HG03571 (cell line): ENCODE measurements around the gene CNMD.

Experiments used
- ATAC-seq: cut with Tn5 transposase; IDR thresholded peaks from one replicate; pipeline ENCODE4 v1.9.1; 2021; ENCODE audit not compliant: unreplicated experiment

Gene CNMD

GRCh38 chr13:52739468-52740071, at the start of gene CNMD:
Gene CNMD, minus strand, starts transcription at chr13:52739820. Its CDS starts 119 bp downstream, at chr13:52739701.
- no peak for ATAC-seq

DNA sequence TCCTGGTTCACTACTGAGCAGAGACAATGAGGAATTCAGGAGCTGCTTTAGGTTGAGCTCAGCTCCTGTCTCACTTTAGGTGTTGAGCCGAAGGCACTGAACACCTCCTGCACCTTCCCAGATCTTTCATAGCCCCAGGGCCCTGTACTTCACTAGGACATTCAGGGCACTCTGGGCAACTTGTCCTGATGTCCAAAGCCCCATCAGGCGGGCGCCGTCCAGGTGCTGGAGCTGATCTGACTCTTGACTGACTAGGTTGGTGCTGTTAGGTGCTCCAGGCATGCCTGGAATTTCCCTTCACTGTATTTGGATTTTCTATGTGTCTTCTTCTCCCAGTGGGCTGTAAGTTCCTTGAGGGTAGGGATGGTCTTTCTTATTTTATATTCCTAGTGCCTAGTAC, 48.4 kb upstream of the CNMD start:
- ATAC-seq = no peak

- ATAC-seq = no peak
These were observed 47.6 kb upstream of the CNMD start for GRCh38 chr13:52787235-52787634.

DNA sequence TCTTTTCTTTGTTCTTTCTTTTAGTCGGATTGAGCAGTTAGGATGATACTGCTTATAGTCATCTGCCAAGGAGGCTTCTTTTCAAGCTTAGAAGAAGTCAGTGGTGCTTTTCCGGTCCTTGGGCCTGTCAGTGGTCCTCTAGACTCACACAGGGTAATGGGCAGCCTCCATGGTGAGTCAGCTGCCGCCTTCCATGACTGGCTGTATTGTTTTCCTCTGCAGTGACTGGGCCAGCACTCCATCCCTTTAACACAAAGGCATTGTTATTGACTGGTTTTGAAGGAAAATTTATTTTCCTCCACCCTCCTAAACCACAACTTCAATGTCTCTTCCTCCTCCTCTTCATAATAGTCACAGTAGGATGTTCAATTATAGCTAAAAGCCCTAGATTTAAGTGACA, 47.1 kb upstream of the CNMD start:
- ATAC-seq = no peak

DNA sequence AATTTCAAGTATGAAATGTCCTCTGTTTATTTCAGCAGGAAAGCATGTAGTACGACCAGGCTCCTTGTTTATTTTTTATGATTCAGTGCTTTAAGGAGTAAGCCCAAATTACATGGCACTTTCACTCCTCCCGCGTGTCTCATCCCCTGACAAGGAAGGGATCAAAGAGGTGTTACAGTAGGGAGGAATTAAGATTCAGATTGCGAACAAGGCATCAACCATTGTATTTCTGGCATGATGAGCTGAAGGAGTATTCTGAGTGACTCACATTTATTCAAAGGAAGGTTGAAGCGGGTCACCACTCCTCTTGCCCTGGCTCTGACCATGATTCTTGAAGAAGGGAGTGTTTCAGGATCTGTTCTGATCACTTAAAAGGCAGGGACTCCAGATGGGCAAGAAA, 46.1 kb upstream of the CNMD start:
- no peak for ATAC-seq

- ATAC-seq = no peak
These were observed 45.1 kb upstream of the CNMD start for GRCh38 chr13:52784591-52785340.

DNA sequence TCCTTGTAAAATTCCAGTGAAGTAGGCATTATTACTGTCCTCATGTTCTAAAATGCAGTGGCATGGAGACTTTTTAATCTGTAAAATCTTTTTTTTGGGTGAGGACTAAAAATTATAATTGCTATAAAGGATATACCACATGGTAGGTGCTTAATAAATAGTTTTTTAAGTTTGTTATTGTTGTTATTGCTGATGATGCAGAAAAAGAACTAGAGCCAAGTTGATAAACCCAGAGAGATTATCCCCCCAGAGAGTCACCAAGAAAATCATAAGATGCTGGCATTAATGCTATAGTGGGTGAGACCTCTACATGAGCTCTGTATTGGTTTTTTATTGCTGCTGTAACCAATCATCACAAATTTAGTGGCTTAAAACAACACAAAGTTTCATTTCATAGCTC, 44.3 kb upstream of the CNMD start:
- no peak for ATAC-seq

GRCh38 chr13:52782471-52783448, 43.1 kb upstream of the CNMD start:
- ATAC-seq = no peak

DNA sequence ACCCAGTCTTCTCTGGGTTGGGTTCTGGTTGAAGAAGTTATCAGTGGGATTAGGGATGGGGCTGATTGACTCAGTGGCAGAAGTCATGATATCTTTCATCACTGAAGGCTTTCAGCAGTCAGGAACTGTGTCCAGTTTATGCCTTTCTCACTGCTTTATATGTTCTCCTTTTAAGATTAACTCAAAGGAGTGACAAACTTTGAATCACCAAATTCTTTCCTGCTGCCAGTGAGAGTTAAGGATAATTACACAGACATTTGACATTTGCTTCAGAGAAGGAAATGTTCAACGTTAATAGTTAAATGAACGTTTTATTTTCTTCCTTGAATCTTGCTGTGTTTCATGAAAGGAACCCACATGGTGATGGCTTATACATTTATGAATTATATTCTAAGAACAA, 41.0 kb upstream of the CNMD start:
- ATAC-seq = no peak

DNA sequence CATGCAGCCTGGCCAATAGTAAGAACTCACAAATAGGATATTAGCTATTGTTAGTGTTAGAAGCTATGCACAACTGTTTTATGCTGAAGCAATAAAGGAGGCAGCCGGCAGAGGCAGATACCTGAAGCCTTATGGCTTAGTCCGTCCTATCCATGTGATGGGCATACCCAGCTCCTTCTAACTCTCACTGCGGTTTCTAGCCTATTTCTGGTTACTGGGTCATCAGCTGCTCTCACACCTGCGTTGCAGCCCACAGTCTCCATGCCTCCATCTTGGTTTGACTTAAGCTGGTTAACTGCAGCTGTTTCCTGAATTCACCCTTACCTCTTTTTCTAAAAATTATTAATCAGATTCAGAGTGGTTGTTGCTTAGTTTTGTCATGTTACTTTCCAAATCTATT, 40.5 kb upstream of the CNMD start:
- no peak for ATAC-seq

DNA sequence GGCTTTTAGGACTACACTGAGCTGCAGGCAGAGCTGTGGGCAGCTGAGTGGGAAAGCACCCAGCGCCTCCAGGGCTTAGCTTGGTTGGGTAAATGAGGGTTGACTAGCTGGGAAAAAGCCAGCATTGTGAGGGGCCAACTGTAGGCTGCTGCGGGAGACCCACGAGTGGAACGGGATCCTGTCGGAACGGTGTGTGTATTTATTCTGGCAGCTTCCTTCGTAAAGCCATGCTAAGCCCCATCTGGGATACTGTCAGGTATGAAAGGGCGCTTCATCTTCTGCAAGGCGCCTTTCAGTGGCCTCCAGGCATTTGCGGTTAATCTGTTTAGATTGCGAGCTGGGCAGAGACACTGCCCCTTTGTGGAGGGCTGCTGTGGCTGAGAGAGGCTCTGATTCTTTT, 39.5 kb upstream of the CNMD start:
- no peak for ATAC-seq

- ATAC-seq = no peak
These were observed 37.1 kb upstream of the CNMD start for GRCh38 chr13:52776726-52777125.

- ATAC-seq = no peak
These were observed 35.9 kb upstream of the CNMD start for GRCh38 chr13:52775511-52775910.

- no peak for ATAC-seq
These were observed 28.4 kb upstream of the CNMD start for GRCh38 chr13:52767949-52768516.

GRCh38 chr13:52765611-52766390, 26.2 kb upstream of the CNMD start:
- no peak for ATAC-seq

DNA sequence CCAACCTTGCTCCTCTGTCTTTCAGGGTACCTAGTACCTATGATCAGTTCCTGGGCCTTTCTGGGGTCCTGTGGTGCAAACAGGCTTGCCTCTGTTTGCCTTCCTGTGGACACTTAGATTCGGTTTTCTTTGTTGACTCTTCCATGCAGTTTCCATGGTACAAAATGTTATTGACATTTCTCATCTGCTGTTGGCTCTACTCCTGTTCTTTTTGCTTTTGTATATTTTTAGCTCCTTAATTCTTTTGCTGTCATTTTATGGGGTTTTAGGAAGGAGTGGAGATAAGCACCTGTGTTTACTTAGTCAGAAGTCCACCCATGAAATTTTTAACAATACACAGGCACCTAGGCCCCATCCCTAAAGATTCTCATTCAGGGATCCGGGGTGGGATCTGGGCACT, 20.5 kb upstream of the CNMD start:
- no peak for ATAC-seq

DNA sequence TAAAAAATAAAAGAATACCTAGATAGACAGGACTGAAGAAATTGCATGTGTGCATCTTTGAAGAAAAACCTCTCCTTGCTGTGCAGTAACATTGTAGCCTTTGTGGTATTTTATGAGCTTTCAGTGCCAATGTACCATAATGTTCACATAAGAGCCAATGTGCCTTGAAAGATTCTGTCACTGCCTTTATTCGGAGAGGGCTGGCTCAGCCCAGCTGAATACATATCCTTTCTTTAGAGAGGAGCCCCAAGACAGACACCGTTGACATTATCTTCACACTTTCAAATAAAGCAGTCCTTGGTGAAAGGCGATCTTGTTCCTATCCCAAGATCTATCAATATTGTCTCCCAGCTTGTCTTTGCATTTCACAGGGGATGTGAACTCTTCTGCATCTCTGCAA, 18.5 kb upstream of the CNMD start:
- no peak for ATAC-seq

DNA sequence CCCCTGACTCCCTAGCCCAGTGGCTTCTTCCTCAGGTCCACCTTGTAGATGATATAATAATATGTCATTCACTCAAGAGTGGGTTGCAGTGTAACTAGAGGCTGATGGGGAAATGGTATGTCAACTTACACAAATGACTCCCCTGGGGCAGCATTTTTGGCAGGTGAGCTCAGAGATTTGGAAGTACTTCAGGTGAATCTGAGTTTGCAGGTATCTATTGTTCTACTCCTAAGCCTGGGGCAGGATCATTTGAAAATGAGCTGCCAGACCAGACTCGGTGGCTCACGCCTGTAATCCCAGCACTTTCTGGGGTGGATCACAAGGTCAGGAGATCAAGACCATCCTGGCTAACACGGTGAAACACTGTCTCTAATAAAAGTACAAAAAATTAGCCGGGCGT, 11.6 kb upstream of the CNMD start:
- no peak for ATAC-seq

DNA sequence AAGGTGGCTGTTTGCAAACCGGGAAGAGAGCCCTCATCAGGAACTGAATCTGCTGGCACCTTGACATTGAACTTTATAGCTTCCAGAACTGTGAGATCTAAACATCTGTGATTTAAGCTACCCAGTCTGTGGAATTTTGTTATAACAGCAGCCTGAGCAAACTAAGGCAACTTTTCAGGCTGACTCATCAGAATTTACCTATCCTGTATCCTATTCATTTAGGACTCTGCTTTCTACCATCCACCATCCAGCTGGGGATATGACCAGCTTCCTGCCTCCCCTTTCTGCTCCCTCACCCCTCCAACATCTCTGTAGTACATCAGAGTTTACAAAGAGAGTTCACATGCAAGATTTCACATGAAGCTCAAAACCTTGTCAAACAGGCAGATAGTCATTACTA, 11.1 kb upstream of the CNMD start:
- no peak for ATAC-seq

- ATAC-seq = no peak
These were observed 9.8 kb upstream of the CNMD start for GRCh38 chr13:52749419-52749818.

DNA sequence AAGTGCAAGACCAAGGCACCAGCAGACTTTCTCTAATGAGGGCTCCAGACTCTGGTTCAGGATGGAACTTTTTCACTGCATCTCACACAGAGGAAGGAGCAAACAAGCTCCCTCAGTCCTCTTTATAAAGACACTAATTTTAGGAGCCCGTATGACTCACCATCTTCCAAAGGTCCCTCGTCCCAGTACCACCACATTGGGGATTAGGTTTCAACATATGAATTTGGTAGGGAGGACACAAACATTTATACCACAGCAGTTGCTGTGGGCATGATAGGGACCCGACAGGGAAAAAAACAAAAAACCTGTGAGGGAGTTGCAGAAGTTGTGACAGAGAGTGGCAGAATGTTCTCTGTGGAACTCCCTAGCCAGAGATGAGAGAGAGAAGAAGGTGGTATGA, 6.5 kb upstream of the CNMD start:
- ATAC-seq = no peak
